ENCODE results near the gene OR5B12.

- no peak for TF ChIP-seq POLR2A (IDR thresholded peaks at IDR 0.05)
- TF ChIP-seq CTCF (IDR thresholded peaks at IDR 0.05 in 8 of 11, conservative IDR thresholded peaks at IDR 0.05 in 3 of 11), result no peak
These were observed 7.8 kb downstream of the OR5B12 start for GRCh38 chr11:58434217-58434616.
